Duodenal mucosa (tissue), 2 donors: ENCODE results near the gene MICAL3.

ENCODE experiments used
- H3K27ac ChIP-seq: one replicate; pipeline ENCODE4 v1.7.0; 2013; ENCODE audit warnings: low read depth, low read length
- H3K27me3 ChIP-seq, 2 donors: one replicate each; pipeline ENCODE4 v1.7.0; 2013; ENCODE audit warnings: low read length in 2 of 2, control low read depth in 1 of 2; ENCODE audit not compliant: insufficient read depth in 2 of 2, control insufficient read depth in 1 of 2
- H3K36me3 ChIP-seq, 2 donors: one replicate each; pipeline ENCODE4 v1.7.0; 2013; ENCODE audit warnings: low read length in 2 of 2, control low read depth in 1 of 2; ENCODE audit not compliant: insufficient read depth in 2 of 2, control insufficient read depth in 1 of 2
- H3K4me1 ChIP-seq, 2 donors: one replicate each; pipeline ENCODE4 v1.7.0; 2013; ENCODE audit warnings: low read length in 2 of 2, control low read depth in 1 of 2; ENCODE audit not compliant: insufficient read depth in 2 of 2, control insufficient read depth in 1 of 2
- H3K4me3 ChIP-seq, 2 donors: one replicate each; pipeline ENCODE4 v1.7.0; 2013; ENCODE audit warnings: low read length in 2 of 2, low read depth in 1 of 2
- H3K9ac ChIP-seq, 2 donors: one replicate each; pipeline ENCODE4 v1.7.0; 2013; ENCODE audit warnings: low read length in 2 of 2, low read depth in 1 of 2
- H3K9me3 ChIP-seq, 2 donors: one replicate each; pipeline ENCODE4 v1.7.0; 2013; ENCODE audit warnings: low read length in 2 of 2, control low read depth in 1 of 2; ENCODE audit not compliant: control insufficient read depth in 1 of 2

Gene MICAL3

DNA sequence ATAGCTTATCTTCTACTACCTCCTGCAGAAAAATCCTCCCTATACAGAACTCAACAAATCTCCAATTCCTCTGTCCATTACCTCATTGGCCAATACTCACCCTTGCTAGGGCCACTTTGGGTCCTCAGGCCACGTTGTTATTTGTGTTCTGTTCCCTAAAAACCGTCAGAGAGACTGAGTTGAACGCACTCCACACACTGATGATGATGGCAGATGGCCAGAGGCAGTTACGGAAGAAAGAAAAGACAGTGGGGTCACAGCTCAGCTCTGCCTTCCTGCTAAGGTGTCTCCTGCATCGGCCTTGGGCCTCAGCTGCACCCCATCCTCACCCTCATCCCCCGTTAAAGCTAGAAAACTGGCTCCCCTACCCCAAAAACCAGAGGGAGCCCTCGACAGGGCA, 66.2 kb downstream of the MICAL3 start:
- Histone ChIP-seq H3K27ac (no peak overlapping the region), H3K9ac (no peak overlapping the region), H3K4me1 (peaks cover 0 to 3% of the 10 kb centered on the region in 2 donors), H3K27me3 (no peaks in the 10 kb centered on the region), H3K9me3 (no peaks in the 10 kb centered on the region), H3K4me3 (no peak overlapping the region), H3K36me3 (no peaks in the 10 kb centered on the region)

DNA sequence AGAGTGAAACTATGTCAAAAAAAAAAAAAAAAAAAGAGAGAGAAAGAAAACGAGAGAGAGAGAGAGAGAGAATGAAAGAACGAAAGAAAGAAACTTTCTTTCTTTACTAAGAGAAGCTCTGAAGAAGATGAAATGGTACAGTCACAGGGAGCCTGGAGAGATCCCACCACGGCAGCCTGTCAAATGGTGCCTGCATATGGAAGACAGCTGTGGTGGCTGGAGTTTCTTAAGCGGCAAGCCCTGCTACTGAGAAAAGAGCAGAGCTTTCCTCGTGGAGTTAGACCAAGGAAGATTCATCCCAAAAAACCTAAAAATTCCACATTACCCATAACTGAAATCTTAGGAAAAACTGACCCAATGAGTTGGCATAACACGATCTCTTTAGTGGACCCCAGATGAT, 66.7 kb downstream of the MICAL3 start:
- Histone ChIP-seq H3K9me3 (no peaks in the 10 kb centered on the region), H3K4me3 (no peak overlapping the region), H3K9ac (no peak overlapping the region), H3K36me3 (no peaks in the 10 kb centered on the region), H3K4me1 (peaks cover 3 to 8% of the 10 kb centered on the region in 2 donors), H3K27me3 (no peaks in the 10 kb centered on the region), H3K27ac (no peak overlapping the region)

DNA sequence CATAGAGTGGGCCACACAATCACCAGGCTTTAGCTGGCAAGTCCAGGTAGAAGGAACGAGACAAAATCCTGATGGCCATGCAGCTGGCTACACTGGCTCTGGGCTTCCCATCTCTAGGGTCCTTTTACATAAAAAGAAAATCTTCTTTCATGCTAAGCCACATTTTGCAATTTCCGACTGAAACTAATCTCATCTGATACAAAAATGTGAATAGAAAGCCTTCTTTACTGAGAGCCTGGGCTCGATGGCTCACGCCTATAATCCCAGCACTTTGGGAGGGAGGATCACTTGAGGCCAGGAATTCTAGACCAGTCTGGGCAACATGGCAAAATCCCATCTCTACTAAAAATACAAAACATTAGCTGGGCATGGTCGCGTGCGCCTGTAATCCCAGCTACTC, 67.2 kb downstream of the MICAL3 start:
- no peaks in the 10 kb centered on the region for H3K27me3 ChIP-seq
- no peaks in the 10 kb centered on the region for H3K36me3 ChIP-seq
- peaks cover 8 to 13% of the 10 kb centered on the region in 2 donors for H3K4me1 ChIP-seq
- no peak overlapping the region for H3K27ac ChIP-seq
- no peaks in the 10 kb centered on the region for H3K9me3 ChIP-seq
- no peak overlapping the region for H3K4me3 ChIP-seq
- H3K9ac ChIP-seq: no peak overlapping the region

DNA sequence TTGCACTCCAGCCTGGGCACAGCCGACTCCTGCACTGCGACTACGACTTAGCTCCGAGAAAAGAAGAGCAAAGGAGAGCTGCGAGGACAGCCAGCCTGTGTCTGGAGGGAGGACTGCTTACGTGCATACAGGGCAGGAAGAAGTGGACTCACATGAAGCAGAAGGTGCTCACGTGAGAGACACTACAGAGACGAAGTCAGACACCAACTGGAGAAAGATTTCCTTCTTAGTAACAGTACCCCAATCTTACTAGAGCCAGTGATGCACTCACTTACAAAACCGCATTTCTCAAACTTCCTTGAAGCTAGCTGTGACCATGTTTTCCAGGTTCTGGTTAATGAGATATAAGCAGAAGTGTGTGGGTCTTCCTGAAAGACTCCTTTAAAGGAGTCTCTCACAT, 67.7 kb downstream of the MICAL3 start:
- no peaks in the 10 kb centered on the region for H3K36me3 ChIP-seq
- H3K4me1 ChIP-seq: peaks cover 8 to 13% of the 10 kb centered on the region in 2 donors
- H3K4me3 ChIP-seq: no peak overlapping the region

DNA sequence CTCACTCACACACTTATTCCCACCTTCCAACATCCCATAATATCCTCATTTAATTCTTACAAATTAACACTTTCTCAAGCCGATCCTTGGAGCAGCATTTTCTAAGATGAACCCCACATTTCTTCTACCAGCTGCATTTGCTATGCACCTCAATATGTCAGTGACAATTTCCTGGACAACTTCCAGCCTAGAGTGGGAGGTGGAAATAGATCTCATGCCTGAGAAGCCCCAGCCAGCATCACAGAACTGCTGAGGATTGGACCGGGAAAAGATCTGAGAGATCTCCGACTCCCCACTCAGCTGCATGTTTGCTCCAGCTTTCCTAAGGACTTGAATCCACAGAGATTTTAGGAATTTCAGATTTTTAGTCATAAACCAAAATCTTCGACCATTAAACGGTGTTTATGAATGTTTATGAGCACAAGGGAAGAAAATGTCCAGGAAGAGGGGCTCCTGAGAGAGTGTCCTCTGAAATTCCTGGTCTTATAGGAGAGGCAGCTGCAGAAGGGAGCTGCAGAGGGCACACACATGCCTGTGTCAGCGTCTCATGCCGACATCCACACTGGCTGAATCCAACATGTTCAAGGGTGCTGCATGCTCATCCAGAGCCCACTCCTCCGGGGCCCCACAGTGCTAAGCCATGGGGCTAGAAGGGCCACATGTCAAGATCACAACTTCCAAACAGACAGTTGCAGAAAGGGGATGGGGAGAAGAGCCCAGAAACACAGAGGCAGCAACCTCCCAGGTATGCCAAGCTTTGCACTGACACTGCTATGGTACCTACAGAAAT, 68.6 kb downstream of the MICAL3 start:
- peaks cover 8 to 13% of the 10 kb centered on the region in 2 donors for H3K4me1 ChIP-seq
- no peak overlapping the region for H3K27ac ChIP-seq
- no peak overlapping the region for H3K4me3 ChIP-seq
- no peaks in the 10 kb centered on the region for H3K36me3 ChIP-seq
- no peaks in the 10 kb centered on the region for H3K9me3 ChIP-seq
- no peak overlapping the region for H3K9ac ChIP-seq
- no peaks in the 10 kb centered on the region for H3K27me3 ChIP-seq

More for the DNA sequence above, 67.7 kb downstream of the MICAL3 start:
- H3K27me3 ChIP-seq: no peaks in the 10 kb centered on the region
- no peaks in the 10 kb centered on the region for H3K9me3 ChIP-seq
- no peak overlapping the region for H3K27ac ChIP-seq
- H3K9ac ChIP-seq: no peak overlapping the region

DNA sequence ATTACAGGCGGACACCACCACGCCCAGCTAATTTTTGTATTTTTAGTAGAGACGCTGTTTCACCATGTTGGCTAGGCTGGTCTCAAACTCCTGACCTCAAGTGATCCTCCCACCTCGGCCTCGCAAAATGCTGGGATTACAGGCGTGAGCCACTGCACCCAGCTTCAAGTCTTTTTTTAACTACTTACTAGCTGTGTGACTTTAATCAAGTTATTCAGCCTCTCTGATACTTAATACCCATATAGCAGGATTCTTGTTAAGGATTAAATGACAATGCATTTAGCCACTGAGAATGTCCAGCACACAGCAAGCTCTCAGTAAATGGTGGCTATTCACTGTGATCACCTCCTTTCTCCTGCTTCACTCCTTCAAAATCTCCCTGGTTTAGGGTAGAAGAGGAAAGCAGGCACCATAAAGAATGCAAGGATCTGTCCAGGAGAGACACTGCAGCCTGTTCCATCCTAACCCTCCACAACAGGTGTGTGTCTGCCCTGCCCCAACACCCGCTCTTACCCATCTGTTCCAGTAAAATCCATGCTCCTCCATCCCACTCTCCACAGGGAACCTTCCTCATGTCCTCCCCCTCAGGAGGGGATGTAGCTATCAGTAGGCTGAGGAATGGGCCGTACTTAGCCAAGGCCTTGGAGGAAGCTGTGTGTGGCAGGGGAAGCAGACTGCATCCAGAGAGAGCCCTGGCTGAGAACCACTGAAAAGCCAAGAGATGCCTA, 69.3 kb downstream of the MICAL3 start:
- Histone ChIP-seq H3K4me1 (peaks cover 8 to 13% of the 10 kb centered on the region in 2 donors), H3K36me3 (no peaks in the 10 kb centered on the region), H3K27me3 (no peaks in the 10 kb centered on the region), H3K9me3 (no peaks in the 10 kb centered on the region), H3K9ac (no peak overlapping the region), H3K4me3 (no peak overlapping the region), H3K27ac (no peak overlapping the region)

DNA sequence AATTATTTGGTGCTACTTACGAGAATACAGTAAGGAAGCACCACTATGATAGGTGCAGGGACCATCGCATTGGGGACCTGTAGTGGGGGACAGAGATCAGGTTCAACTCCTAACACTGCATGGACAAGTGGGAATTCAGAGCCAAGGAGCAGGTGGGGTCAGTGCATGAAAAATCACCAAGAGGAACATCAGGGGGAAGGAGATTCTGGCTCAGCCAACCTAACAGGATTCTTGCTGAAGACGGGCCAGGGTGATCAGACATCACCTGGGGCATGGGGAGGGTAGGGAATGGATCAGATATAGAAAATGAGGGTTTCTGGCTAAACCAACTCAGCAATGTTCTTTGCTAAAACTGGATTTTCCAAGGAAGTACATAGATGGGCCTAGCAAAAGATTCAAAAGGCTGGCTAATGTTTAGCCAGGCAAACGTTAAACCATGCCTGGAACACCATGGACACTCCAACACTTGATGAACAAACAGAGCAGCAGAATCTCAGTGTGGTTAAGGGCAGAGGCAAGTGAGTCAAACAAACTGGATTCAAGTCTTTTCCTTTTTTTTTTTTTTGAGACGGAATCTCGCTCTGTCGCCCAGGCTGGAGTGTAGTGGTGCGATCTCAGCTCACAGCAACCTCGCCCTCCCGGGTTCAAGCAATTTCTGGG, 70.0 kb downstream of the MICAL3 start:
- no peak overlapping the region for H3K27ac ChIP-seq
- H3K27me3 ChIP-seq: no peaks in the 10 kb centered on the region
- H3K9me3 ChIP-seq: no peaks in the 10 kb centered on the region
- no peaks in the 10 kb centered on the region for H3K36me3 ChIP-seq
- H3K9ac ChIP-seq: no peak overlapping the region
- no peak overlapping the region for H3K4me3 ChIP-seq
- H3K4me1 ChIP-seq: peaks cover 8 to 13% of the 10 kb centered on the region in 2 donors

DNA sequence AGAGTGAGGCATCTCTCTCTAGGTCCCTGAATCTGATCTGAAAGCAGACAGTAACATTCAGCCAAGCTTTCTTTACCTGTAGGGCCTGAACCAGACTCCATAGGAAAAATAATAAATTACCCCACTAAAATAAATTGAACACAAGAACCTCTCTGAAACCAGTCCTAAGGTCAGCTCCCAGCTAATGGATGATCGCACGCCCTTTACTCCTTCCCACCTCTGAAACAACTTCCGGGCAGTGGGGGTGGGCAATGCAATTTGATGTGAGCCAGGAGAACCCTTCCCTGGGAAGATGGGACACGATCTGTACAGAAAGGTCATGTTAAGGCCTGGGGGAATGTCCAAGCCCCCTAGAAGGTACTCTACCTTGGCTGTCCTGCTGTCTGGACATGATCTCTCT, 71.2 kb downstream of the MICAL3 start:
- no peak overlapping the region for H3K9ac ChIP-seq
- no peaks in the 10 kb centered on the region for H3K36me3 ChIP-seq
- no peak overlapping the region for H3K27ac ChIP-seq
- no peaks in the 10 kb centered on the region for H3K27me3 ChIP-seq
- H3K4me1 ChIP-seq: peaks cover 8 to 13% of the 10 kb centered on the region in 2 donors
- H3K9me3 ChIP-seq: no peaks in the 10 kb centered on the region
- no peak overlapping the region for H3K4me3 ChIP-seq

DNA sequence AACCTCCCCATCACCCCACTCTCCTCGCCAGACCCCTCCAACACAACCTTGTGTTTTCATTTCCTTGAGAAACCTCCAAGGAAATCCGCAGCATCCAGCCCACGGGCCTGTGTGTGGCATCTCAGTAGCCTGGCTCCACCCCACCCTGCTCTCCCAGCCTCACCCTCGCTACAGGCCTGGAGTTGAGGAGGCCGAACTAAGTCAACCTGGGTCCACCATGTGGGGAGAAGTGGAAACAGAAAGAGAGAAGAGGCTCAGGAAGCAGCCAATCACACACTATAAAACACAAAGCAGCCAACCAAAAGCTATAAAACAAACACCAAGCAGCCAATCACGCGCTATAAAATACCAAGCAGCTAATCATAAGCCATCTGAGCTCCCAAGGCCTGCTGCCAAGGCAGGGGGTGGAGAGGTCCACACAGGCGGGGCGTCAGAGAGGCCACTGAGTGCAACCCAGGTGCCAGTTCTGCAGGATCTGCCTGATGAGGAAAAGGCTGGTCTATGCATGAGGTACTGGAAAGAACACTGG, 72.0 kb downstream of the MICAL3 start:
- no peak overlapping the region for H3K4me3 ChIP-seq
- no peak overlapping the region for H3K9ac ChIP-seq
- H3K27ac ChIP-seq: no peak overlapping the region
- H3K9me3 ChIP-seq: no peaks in the 10 kb centered on the region
- H3K4me1 ChIP-seq: peaks cover 8 to 13% of the 10 kb centered on the region in 2 donors
- no peaks in the 10 kb centered on the region for H3K36me3 ChIP-seq
- H3K27me3 ChIP-seq: no peaks in the 10 kb centered on the region

DNA sequence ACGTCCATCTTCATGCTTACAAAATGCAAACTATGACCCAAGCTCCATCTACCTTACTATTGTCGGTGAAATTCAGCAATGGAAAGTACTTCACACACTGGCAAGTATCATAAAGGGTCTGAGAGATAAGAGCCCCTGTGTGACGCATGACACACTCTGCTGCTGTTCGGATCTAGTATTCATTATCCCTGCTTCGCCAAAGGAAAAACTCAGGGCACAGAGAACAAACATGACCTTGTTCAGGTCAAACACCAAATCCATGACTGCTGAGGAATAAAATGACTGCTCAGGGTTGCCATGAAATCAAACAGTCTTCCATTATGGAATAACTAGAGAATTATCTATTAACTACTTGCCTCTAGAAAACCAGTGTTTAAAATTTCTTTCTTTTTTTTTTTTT, 73.0 kb downstream of the MICAL3 start:
- Histone ChIP-seq H3K27ac (no peak overlapping the region), H3K9ac (no peak overlapping the region), H3K4me1 (peaks cover 8 to 14% of the 10 kb centered on the region in 2 donors)

More for the DNA sequence above, 73.0 kb downstream of the MICAL3 start:
- H3K36me3 ChIP-seq: no peaks in the 10 kb centered on the region
- H3K4me3 ChIP-seq: no peak overlapping the region
- no peaks in the 10 kb centered on the region for H3K27me3 ChIP-seq
- H3K9me3 ChIP-seq: no peaks in the 10 kb centered on the region
